AG09319 (cell line): ENCODE measurements around the gene BOLA3.

Experiments used
- DNase-seq: peaks from one replicate; pipeline ENCODE4 v3.0.0-alpha.2; 2010; ENCODE audit warnings: low read depth; ENCODE audit errors: extremely low read depth
- CTCF ChIP-seq: IDR thresholded peaks from 2 replicates; pipeline ENCODE4 v1.5.1; 2011; ENCODE audit warnings: low read depth, mild to moderate bottlenecking, inconsistent platforms, low read length, moderate library complexity

Gene BOLA3

DNA sequence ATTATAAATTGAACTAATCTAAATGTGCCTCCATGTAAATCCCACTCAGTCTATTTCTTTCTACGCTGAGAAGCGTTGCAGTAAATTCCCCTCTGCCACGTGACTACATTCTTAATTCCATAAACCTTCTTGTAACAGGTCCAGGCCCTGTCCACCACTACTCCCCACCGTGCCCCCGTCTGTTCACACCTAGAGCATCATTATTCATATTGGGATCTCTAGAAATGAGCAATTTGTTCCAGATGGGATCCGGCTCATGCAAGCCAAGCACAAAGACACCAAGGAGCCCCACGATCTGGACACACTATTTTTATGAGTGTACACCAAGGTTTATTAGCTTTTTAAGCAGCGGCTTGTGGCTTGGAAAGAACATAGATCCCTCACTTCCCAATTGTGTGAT, 38.2 kb downstream of the BOLA3 start:
- no peak for TF ChIP-seq CTCF
- DNase-seq, result no peak

DNA sequence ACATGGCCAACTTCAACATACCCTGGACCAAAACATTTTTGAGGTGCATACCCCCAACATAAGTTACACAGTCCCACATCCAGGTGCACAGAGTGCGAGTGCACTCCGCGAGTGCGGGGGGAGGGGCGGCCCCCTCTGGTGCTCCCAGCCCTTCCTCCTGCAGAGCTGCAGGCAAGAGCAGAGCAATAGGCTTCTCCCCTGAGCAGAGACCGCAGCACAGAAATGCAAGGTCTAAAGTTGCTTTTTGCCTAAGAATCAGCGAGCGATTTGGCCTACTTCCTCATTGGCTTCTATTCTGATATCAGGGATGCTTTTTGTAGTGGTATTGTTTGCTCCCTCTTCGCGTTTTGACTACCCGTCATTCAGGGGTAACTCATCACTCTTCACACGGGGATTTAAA, 40.6 kb downstream of the BOLA3 start:
- no peak for TF ChIP-seq CTCF
- DNase-seq, result no peak

DNA sequence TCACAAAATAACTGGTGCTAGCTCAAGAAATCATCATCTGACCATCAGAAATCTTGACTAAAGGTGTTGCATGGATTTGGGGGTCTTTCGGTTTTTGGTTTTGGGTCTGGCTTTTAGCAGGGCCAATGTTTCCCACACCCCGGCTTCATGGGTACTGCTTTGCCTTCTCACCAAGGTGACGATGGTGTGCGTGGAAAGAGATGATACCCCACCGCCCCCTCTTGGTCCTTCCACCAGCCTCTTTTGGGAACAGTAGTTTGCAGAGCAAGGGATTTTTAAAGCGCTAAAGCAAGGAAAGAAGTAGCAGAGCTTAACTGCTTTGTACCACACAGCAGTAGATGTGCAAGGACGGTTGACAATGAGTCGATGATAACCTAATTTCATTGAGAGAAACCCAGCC, 42.3 kb downstream of the BOLA3 start:
- DNase-seq, result no peak
- TF ChIP-seq CTCF, result no peak

GRCh38 chr2:74104839-74105238, 42.9 kb downstream of the BOLA3 start:
- DNase-seq, result no peak
- no peak; the same call in 1 of the 2 replicates for TF ChIP-seq CTCF

DNA sequence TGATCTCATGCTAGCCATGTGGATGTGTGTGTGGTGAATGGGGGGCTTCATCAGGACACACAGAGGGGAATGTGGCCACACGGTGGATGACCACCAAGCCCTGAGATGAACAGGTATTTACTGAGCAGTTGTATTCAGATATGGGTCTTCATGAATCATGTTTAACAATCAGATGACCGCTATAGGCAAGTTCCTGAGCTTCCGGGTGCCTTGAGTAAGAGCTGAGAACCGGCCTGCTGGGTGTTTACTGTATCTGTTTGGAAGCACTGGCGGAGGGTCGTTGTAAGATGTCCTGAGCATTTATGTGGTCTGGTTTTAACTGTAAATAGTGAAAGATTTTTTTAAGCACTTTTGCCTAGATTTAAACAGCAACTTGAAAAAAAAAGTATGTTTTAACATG, 43.9 kb downstream of the BOLA3 start:
- no peak for DNase-seq
- TF ChIP-seq CTCF, result no peak

GRCh38 chr2:74102516-74102915, 45.2 kb downstream of the BOLA3 start:
- no peak for DNase-seq
- no peak for TF ChIP-seq CTCF

GRCh38 chr2:74101574-74102300, 46.0 kb downstream of the BOLA3 start:
- TF ChIP-seq CTCF, result no peak
- no peak for DNase-seq
